ENCODE measurements around the gene BRIX1. TPM values are rescaled to one million over a fixed set of nuclear protein-coding genes. Genes with fewer than 3 reads are reported as not detected.

Gene BRIX1
- total and polyA plus RNA-seq, 9 of the 15 experiments (the other 6 are each of a cell fraction or from before 2014, with no cell fraction given) = 115 to 193 (median 159) TPM

GRCh38 chr5:34898258-34898895, 17.1 kb upstream of the BRIX1 start:
- peak; percentile 69 to 87 (median 73) for DNase-seq (ENCODE audit: extremely low read depth in 1 of 4, low spot score in 3 of 4)
- Histone ChIP-seq H3K27me3 (ENCODE audit: control insufficient read depth in 2 of 2, insufficient read depth in 2 of 2, low read length in 2 of 2) (no peaks in the 10 kb centered on the region), H3K79me2 (ENCODE audit: control insufficient read depth, insufficient read depth, low read length) (no peaks in the 10 kb centered on the region), H3K9ac (ENCODE audit: insufficient read depth in 1 of 2, low read depth in 2 of 2, low read length in 2 of 2) (no peak overlapping the region), H2AFZ (ENCODE audit: low read depth, low read length) (no peak overlapping the region), H3K4me1 (replicated peaks in 1 of 2; ENCODE audit: control insufficient read depth in 2 of 2, insufficient read depth in 2 of 2, low read length in 2 of 2) (peaks cover 6 to 18% of the 10 kb centered on the region in 2 experiments), H3K9me1 (ENCODE audit: control insufficient read depth, insufficient read depth, low read length) (no peaks in the 10 kb centered on the region), H4K20me1 (replicated peaks; ENCODE audit: control insufficient read depth, insufficient read depth, low read length) (no peaks in the 10 kb centered on the region), H3K4me2 (ENCODE audit: insufficient read depth, low read length) (no peak overlapping the region), H3K36me3 (ENCODE audit: control insufficient read depth, insufficient read depth, low read length) (peaks cover 6% of the 10 kb centered on the region; the same call in 2 of the 3 replicates), H3K9me3 (replicated peaks; ENCODE audit: control insufficient read depth, insufficient read depth, low read depth, low read length) (no peaks in the 10 kb centered on the region), H3K4me3 (no peak overlapping the region), H3K27ac (ENCODE audit: extremely low read depth, low read depth, low read length) (no peak overlapping the region)
- ATAC-seq = peak; percentile 90
- in situ Hi-C loops (cut with MboI) = loop anchor here (10.0 kb wide), 1 partner anchor 414 kb away; no protein-coding TSS in a partner anchor
- no TSS peak for BruUV-seq (replicated peaks)
- intact Hi-C loops (cut with micrococcal nuclease) = loop anchor here (1.0 to 5.0 kb wide), 8 partner anchors 66 to 424 kb away; no protein-coding TSS in a partner anchor
- ChIA-PET POLR2A (interaction anchor here (0.7 to 1.9 kb wide), 9 partner anchors 9 to 375 kb away, joined by 3 to 7 read pairs (median 3); partner anchors contain the start of genes BRIX1 and RAD1), CTCF (ENCODE audit: low intra/inter-chr PET ratio) (interaction anchor here (0.6 to 2.5 kb wide), 6 partner anchors 349 to 902 kb away, joined by 3 to 38 read pairs (median 10); no protein-coding TSS in a partner anchor)
- 0% methylated on average over 3 of the region's 3 CpGs for WGBS (ENCODE audit: insufficient coverage, low coverage, missing lambda C conversion rate)
- FAIRE-seq = peak; percentile 83
- TF ChIP-seq GTF2F1 (IDR thresholded peaks at IDR 0.05; ENCODE audit: low read depth, low read length) = no peak
- no peak for TF ChIP-seq CHCHD3 (CRISPR knock-in tag; IDR thresholded peaks at IDR 0.05)
- TF ChIP-seq ELF1 (tag; IDR thresholded peaks at IDR 0.05) = no peak
- TF ChIP-seq SNRNP70 (optimal IDR thresholded peaks at IDR 0.05; ENCODE audit: low read depth, low read length) = no peak
- TF ChIP-seq ZNF274 (IDR thresholded peaks at IDR 0.05; ENCODE audit: borderline replicate concordance, low read depth, low read length) = no peak
- no peak for TF ChIP-seq MYBL2 (IDR thresholded peaks at IDR 0.05; ENCODE audit: low read depth)
- no peak for TF ChIP-seq MYBL2 (CRISPR knock-in tag; IDR thresholded peaks at IDR 0.05; ENCODE audit: borderline replicate concordance)
- no peak for TF ChIP-seq HDAC3 (IDR thresholded peaks at IDR 0.05; ENCODE audit: borderline replicate concordance, partially characterized antibody)
- TF ChIP-seq NFIC (IDR thresholded peaks at IDR 0.05) = no peak
- no peak for TF ChIP-seq SNIP1 (IDR thresholded peaks at IDR 0.05; ENCODE audit: low read depth)
- no peak for TF ChIP-seq ZFP1 (CRISPR knock-in tag; IDR thresholded peaks at IDR 0.05)
- no peak for TF ChIP-seq ATF4 (CRISPR knock-in tag; IDR thresholded peaks at IDR 0.05)
- TF ChIP-seq HDGF (IDR thresholded peaks at IDR 0.05) = no peak
- TF ChIP-seq RBM22 (IDR thresholded peaks at IDR 0.05; ENCODE audit: low read depth, low read length, poor library complexity, severe bottlenecking) = no peak
- TF ChIP-seq HMBOX1 (IDR thresholded peaks at IDR 0.05) = 0 out of 2 replicates have a peak, but pooled peaks have one; percentile 15
- TF ChIP-seq KAT8 (IDR thresholded peaks at IDR 0.05; ENCODE audit: low read depth) = no peak
- TF ChIP-seq HSF4 (CRISPR knock-in tag; IDR thresholded peaks at IDR 0.05; ENCODE audit: borderline replicate concordance) = no peak
- TF ChIP-seq PURB (CRISPR knock-in tag; IDR thresholded peaks at IDR 0.05; ENCODE audit: low read depth) = no peak
- no peak for TF ChIP-seq MAX (CRISPR knock-in tag; IDR thresholded peaks at IDR 0.05)
- peak; percentile 81 for TF ChIP-seq ARID2 (IDR thresholded peaks at IDR 0.05)
- no peak for TF ChIP-seq RFX7 (CRISPR knock-in tag; IDR thresholded peaks at IDR 0.05)
- TF ChIP-seq CBX5 (IDR thresholded peaks at IDR 0.05; ENCODE audit: borderline replicate concordance, low read depth) = no peak

Data from K562 (cell line).